ENCODE data around the gene GOLPH3L.
"Not testable (repeated sequence)": the region's sequence is repeated elsewhere in the genome, so short reads cannot be mapped to it uniquely, and the experiment has no call there.

Gene GOLPH3L

DNA sequence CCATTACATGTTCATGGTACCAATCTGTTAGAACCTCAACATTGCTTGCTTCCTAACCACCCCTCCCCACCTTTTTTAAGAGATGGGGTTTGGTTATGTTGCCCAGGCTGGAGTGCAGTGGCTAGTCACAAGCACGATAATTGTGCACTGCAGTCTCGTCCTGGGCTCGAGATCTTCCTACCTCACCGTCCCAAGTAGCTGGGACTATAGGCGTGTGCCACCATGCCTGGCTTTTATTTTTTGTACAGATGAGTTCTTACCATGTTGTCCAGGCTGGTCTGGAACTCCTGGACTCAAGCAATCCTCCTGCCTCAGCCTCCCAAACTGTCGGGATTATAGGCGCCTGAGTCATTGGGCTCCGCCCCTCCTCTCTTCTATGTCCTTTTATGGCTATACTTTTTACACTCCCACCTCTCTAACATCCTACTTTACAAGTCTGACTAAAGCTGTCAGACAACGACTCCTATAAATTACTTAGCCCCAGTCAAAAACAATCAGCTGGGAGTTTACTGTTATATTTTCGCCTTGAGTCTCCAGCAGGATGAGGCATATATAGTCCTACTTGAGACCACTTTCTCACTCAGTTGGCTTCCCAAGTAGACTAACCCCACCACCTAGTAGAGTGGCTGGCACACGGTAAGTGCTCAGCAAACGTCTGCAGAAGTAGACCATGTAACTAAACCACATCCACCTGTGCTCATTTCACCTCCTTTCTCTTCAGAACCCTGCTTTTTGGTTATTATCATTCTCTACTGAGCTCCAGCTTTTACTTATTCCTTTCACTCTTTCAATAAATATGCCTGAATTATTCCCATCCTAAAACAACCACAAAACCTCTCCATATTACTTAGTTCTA lies 81.4 kb downstream of the GOLPH3L start:
- DNase-seq (ENCODE audit: low spot score): no peak

DNA sequence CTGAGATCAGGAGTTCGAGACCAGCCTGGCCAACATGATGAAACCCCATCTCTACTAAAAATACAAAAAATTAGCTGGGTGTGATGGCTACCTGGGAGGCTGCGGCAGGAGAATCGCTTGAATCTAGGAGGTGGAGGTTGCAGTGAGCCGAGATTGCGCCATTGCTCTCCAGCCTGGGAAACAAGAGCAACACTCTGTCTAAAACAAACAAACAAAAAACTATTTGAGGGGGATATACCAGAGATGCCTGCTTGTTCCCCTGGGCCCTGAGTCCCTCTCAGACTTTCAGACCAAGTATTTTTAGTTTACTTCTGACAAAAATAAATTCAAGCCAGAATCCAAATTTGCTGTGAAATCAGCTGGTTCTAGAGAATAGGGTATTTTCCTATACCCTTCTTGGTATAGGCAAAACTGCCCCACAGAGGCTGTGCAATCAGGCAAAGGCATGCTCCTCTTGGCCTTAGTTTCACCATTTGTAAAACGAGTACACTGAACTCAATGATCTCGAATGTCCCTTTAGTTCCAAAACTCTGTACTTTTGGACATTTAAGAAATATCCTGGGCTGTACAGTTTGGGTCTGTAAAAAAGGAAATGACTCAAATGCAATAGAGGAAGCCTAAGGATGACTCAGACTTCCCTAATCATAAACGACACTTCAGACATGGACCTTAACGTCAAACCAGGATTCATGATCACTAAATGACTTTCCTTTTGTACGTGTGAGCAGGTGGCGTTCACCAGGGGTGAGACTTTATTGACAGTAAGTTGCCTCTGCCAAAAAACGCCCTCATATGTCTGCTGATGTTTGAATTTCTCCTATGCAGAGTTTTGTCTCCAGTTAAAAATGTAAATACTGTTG lies 83.7 kb downstream of the GOLPH3L start:
- DNase-seq (ENCODE audit: low spot score): peak; percentile 57

- no peak for DNase-seq (ENCODE audit: low spot score)
These were observed 85.0 kb downstream of the GOLPH3L start for GRCh38 chr1:150612014-150612345.

DNA sequence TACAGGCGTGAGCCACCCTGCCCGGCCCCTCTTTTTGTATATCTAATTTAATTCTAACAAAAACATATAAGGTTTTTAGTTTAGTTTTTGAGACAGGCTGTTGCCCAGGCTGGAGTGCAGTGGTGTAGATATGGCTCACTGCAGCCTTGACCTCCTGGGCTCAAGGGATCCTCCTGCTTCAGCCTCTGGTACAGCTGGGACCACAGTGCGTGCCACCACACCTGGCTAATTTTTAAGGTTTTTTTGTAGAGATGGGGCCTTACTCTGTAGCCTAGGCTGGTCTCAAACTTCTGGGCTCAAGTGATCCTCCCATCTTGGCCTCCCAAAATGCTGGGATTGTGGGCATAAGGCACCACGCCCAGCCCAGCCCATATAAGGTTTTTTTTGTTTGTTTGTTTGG lies 86.4 kb downstream of the GOLPH3L start:
- DNase-seq (ENCODE audit: low spot score): no peak

GRCh38 chr1:150609732-150610131 lies 87.2 kb downstream of the GOLPH3L start:
- no peak for DNase-seq (ENCODE audit: low spot score)

DNA sequence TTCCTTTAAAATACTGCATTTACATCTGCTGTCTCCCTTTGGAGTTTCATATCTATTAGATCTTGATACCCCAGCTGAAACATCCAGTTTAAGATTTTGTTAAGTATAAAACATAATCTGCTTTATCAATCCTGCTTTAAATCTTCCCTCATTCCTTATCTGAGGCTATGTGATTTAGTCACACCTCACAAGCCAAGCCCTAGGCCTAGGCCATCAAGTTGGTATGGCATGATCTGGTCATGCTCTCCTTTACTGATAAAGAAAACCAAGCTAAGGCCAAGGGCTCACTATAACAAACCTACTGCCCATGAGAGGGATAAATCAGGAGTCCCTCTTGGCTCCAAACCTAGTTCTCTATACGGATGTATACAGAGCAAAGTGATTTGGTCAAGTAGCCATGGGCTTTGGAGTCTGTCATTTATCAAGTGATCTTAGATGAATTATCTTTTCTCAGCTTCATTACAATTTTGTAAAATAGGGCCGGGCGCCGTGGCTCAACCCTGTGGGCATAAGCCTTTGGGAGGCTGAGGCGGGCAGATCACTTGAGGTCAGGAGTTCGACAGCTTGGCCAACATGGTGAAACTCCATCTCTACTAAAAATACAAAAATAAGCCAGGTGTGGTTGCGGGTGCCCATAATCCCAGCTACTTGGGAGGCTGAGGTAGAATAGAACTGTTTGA lies 90.4 kb downstream of the GOLPH3L start:
- no peak for DNase-seq (ENCODE audit: low spot score)

GRCh38 chr1:150605451-150605731 lies 91.6 kb downstream of the GOLPH3L start:
- not testable (repeated sequence) for DNase-seq (ENCODE audit: low spot score)

DNA sequence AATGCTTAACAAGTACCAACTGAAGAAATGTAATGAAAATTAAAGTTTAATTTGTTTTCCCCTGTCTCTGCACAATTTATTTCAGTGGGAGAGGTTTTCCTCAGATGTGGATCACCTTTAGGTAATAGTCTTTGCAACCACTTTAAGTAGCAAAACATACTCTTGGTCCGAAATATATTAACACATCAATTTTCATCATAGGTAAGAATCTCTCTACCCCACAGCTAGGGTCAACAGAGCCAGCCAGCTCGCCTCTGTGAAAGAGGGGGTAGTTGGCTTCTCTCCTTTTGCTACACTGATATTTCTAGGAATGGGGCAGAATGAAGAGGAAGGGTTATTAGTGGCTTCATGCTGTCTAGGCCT lies 92.7 kb downstream of the GOLPH3L start:
- DNase-seq (ENCODE audit: low spot score): no peak

GRCh38 chr1:150603711-150604110 lies 93.2 kb downstream of the GOLPH3L start:
- no peak for DNase-seq (ENCODE audit: low spot score)

DNA sequence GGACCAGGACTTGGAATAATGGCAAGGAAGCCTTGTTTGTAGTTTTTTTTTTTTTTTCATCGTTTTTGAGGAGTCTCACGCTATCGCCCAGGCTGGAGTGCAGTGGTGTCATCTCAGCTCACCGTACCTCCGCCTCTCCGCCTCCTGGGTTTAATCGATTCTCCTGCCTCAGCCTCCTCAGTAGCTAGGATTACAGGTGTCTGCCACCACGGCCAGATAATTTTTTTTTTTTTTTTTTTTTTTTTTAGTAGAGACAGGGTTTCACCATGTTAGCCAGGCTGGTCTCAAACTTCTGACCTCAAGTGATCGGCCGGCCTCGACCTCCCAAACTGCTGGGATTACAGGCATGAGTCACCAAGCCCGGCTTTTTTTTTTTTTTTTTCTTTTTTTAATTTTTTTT lies 94.6 kb downstream of the GOLPH3L start:
- DNase-seq (ENCODE audit: low spot score): not testable (repeated sequence)

GRCh38 chr1:150601540-150601939 lies 95.4 kb downstream of the GOLPH3L start:
- DNase-seq (ENCODE audit: low spot score): no peak

DNA sequence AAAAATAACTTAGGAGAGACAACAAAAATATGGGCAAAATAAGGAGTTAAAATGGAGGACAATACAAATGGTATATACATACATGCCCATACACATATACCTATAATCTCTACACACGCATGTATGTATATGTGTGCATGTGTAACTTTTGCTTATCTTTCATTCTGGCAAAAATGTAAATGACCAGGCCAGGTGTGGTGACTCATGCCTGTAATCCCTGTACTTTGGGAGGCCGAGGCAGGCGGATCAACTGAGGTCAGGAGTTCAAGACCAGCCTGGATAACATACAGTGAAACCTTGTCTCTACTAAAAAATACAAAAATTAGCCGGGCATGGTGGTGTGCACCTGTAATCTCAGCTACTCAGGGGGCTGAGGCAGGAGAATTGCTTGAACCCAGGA lies 98.6 kb downstream of the GOLPH3L start:
- DNase-seq (ENCODE audit: low spot score): not testable (repeated sequence)

DNA sequence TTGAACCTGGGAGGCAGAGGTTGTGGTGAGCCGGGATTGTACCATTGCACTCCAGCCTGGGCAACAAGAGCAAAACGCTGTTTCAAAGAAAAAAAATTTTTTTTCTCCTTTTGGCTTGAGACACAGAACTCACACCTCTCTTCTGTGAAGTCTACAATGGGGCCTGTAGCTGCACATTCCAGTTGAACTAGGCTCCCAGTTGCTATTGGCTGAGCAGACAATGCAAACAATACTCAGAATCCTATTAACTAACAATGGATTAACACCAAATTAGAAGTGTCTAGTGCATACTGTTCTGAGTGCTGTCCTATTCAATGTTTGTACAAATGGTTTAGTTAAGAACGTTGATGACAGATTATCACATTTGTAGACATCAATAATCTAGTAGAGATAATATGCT lies 100.0 kb downstream of the GOLPH3L start:
- DNase-seq (ENCODE audit: low spot score): no peak

Measured in globus pallidus (tissue), 1 donor.